ENCODE data around the gene TIFAB. TPM values are rescaled to one million over a fixed set of nuclear protein-coding genes. Genes with fewer than 3 reads are reported as not detected.

Gene TIFAB
- total RNA-seq, 1 donor from 2014 or later: not detected

GRCh38 chr5:135482381-135482933 is 30.3 kb upstream of the TIFAB start:
- DNase-seq (ENCODE audit: low read depth, low spot score): no peak

DNA sequence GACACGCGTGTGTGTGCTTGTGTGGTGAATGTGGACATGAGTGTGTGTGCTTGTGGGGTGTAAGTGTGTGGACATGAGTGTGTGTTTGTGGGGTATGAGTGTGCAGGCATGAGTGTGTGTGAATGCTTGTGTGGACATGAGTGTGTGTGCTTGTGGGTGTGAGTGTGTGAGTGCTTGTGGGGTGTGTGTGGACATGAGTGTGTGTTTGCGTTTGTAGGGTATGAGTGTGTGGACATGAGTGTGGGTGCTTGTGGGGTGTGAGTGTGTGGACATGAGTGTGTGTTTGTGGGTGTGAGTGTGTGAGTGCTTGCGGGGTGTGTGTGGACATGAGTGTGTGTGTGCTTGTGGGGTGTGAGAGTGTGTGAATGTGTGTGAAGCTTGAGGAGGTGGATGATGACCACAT is 29.8 kb upstream of the TIFAB start:
- DNase-seq (ENCODE audit: low read depth, low spot score): no peak

DNA sequence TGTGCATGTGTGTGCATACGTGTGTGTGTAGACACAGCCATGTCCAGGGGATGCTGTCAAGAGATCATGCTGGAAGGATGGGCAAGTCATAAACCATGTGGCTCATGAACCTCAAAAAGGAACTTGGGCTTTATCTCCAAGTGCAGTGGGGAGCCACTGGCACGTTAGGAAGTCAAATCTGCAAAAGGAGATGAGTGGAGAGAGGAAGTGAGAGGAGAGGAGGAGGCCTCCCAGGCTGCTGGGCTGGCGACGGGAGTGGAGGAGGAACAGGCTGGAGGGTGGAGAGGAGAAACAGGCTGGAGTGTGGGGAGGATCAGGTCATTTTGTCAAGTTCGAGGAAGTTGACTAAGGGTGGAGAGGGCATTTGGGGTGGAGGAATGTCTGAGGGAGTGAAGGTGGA is 29.2 kb upstream of the TIFAB start:
- no peak for DNase-seq (ENCODE audit: low read depth, low spot score)

- DNase-seq (ENCODE audit: low read depth, low spot score): no peak
Measured at GRCh38 chr5:135480511-135480910, 28.4 kb upstream of the TIFAB start.

- no peak for DNase-seq (ENCODE audit: low read depth, low spot score)
Measured at GRCh38 chr5:135478938-135479337, 26.8 kb upstream of the TIFAB start.

DNA sequence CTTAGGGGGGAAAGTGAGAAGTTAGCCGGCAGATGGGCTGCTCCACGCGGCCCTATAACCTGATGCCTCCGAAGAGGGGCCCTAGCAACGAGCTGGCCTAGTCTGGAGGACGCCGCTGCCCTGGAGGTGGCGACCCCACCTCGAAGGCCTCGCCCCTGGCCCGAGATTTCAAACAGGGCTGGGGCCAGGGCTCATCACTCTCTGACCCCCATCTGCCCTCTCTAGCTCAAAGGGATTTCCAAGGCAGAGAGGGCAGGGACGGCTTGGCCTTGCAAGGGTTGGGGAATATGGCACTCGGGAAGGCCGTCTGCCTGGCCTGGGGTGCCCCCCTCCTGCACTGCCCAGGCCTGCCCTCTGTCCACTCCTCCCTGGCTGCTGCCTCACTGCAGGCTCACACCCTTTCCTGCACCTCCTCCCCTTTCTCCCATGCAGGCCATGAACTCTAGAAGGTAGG is 25.5 kb upstream of the TIFAB start:
- no peak for DNase-seq (ENCODE audit: low read depth, low spot score)

DNA sequence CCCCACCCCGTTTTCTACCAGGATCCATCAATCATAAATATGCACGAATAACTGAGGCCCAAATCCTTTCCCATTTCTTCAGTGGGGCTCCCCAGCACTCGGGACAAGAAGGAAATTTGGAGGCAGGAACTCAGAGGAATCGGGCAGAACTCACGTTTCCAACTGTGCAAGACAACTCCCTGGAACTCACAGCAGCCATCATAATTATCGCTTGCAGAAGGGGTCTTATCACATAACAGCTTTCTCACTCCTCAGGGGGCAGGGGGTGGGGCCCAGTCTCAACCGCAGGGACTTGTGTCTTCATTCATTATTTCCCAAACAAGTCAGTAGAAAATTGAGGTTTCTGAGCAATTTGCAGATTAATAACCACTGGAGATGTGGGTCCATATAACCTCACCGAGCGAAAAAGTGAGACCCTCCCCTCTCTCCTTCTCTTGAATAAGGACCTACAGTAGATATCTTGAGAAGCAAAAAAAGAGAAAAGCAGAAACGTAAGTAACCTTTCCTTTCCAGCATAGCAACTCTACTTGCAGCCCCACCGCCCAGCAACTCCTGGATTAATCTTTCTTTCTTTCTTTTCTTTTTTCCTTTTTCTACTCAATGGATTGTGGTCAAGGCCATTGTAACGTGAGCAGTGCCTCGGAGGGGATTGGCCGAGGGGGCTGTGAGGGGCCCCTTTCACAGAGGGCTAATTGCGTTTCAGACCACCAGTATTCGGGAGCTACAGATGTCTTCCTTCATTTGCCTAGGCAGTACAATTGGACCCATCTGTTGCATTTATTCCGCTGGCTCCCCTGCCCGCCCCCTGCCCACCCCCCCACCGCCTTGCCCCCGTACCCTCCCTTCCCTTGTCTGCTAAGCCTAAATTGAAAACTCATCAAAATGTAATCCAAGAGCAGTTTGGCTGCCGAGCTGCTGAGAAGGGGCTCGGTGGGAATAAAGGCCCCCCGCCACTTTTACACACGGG is 24.7 kb upstream of the TIFAB start:
- no peak for DNase-seq (ENCODE audit: low read depth, low spot score)

GRCh38 chr5:135473956-135474670 is 22.0 kb upstream of the TIFAB start:
- DNase-seq (ENCODE audit: low read depth, low spot score): no peak

- no peak for DNase-seq (ENCODE audit: low read depth, low spot score)
Measured at GRCh38 chr5:135472141-135472540, 20.0 kb upstream of the TIFAB start.

DNA sequence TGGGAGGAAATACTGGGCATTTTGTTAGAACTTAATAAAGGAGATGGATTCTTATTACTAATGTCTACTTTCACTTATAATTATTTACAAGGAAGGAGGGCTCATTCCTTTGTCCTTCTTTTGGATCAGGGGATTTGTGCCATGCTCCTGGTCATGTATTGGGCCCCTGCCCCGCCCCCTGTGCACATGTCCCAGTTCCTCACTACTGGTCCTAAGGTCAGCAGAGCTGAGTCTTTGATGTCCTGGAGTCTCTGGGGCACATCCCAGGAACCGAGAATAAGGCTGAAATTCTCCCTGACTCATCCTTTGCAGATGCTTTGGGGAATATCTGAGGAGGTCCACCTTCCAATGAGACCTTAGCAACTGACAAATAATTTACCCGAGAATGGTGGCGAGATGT is 19.6 kb upstream of the TIFAB start:
- DNase-seq (ENCODE audit: low read depth, low spot score): no peak

DNA sequence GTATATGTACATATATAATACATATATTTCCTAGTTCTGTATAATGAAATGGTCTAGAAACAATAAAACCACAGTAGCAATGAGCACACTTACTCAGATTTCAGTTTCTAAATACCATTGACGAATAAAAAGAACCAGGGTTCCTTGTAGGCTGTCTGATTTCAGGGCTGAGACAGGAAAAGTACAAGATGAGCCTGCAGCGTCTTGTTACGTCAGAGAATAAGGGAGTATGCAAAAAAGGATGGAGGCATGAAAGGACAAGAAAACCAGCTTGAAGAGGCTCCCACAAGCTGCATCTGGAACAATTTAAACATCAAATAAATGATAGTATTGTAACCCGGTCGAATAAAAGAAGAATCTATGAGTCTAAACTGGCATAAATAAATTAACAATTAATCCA is 17.8 kb upstream of the TIFAB start:
- no peak for DNase-seq (ENCODE audit: low read depth, low spot score)

- no peak for DNase-seq (ENCODE audit: low read depth, low spot score)
Measured at GRCh38 chr5:135468541-135468940, 16.4 kb upstream of the TIFAB start.

DNA sequence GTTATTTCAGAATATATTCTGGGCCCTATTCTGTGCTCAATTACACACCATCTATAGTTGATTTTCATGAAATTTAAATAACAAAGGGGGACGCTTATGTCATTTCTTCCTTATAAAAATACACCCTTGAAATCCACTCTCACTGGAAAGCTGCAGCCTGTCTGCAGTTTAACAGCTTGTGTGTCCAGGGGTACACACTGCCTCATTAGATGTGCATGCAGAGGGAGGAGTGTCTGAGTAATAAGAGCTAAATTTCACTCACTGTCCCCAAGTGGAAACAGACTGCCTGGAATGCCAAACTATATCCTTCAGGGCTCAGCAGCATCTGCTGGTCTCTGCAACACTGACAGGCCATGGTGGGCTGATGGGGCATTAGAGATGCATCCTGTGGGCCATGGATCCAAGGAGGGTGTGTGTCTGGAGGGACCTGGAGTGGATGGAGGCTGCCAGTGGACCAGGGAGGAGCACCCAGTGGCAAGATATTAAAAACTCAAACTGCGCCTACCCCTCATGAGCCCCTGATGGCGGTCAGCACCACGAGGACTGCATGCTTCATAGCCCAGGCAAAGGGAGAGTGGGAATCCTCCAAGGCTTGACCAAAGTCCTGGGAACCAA is 15.8 kb upstream of the TIFAB start:
- no peak for DNase-seq (ENCODE audit: low read depth, low spot score)

GRCh38 chr5:135467051-135467625 is 15.0 kb upstream of the TIFAB start:
- DNase-seq (ENCODE audit: low read depth, low spot score): no peak

DNA sequence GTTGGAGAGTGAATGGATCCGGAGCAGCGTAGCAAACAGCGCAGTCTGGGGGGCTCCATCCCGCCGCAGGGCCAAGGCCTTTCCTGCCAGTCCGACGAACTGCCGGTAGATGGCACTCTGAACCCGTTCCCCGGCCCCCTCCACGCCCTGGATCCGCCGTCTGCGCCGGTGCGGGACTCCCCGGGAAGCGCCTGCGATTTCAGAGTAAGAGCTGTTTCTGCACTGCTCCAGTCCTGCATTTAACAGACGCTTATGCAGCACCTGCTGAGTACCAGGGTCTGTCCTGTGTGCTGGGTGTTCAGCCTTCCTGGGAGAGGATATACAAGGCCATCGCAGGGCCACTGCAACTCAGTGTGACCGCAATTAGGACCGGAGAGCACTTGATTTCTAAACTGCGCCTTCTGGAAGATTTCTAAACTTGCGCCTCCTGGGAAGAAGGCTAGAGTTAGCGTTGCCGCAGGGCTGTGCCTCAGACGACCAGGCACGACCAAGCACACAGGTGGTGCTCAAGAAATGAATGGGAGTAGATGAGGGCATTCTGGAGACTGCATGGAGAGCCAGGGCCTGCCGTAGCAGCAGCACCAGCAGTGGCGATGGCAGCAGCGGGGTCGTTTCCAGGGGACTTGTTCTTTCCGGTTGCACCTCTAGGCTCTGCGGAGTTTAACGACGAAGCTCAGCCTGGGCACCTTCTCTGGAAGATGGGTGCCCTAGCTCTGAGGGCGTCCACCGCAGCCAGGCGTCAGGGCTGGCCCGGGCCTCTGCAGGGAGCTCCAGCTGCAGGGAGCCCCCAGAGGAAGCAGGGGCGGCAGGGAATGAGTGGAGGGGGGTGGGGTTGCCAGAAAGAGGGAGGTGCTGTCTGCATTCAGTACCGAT is 14.3 kb upstream of the TIFAB start:
- peak; percentile 17 for DNase-seq (ENCODE audit: low read depth, low spot score)

- DNase-seq (ENCODE audit: low read depth, low spot score): no peak
Measured at GRCh38 chr5:135465391-135466122, 13.4 kb upstream of the TIFAB start.

- no peak for DNase-seq (ENCODE audit: low read depth, low spot score)
Measured at GRCh38 chr5:135462304-135462703, 10.2 kb upstream of the TIFAB start.

GRCh38 chr5:135461481-135462151 is 9.5 kb upstream of the TIFAB start:
- no peak for DNase-seq (ENCODE audit: low read depth, low spot score)

Data from pulmonary artery endothelial cell (primary cell).